ENCODE results near the gene PIWIL4.

Gene PIWIL4

GRCh38 chr11:94567181-94567670, at the start of gene PIWIL4:
Gene PIWIL4, plus strand, starts transcription at chr11:94567368. Its CDS starts 151 bp downstream, at chr11:94567519.
- in situ Hi-C loops (cut with MboI; ENCODE audit: low sequenced_read_pairs), result no loop called here

- in situ Hi-C loops (cut with MboI; ENCODE audit: low sequenced_read_pairs), result no loop called here
Observed at GRCh38 chr11:94518300-94518699, 48.9 kb upstream of the PIWIL4 start.

GRCh38 chr11:94519478-94520084, 47.6 kb upstream of the PIWIL4 start:
- in situ Hi-C loops (cut with MboI; ENCODE audit: low sequenced_read_pairs), result no loop called here

- in situ Hi-C loops (cut with MboI; ENCODE audit: low sequenced_read_pairs), result no loop called here
Observed at GRCh38 chr11:94521684-94522083, 45.5 kb upstream of the PIWIL4 start.

GRCh38 chr11:94524341-94524740, 42.8 kb upstream of the PIWIL4 start:
- in situ Hi-C loops (cut with MboI; ENCODE audit: low sequenced_read_pairs), result no loop called here

- in situ Hi-C loops (cut with MboI; ENCODE audit: low sequenced_read_pairs), result no loop called here
Observed at GRCh38 chr11:94525546-94526324, 41.4 kb upstream of the PIWIL4 start.

GRCh38 chr11:94526645-94527438, 40.3 kb upstream of the PIWIL4 start:
- in situ Hi-C loops (cut with MboI; ENCODE audit: low sequenced_read_pairs), result no loop called here

GRCh38 chr11:94528551-94528950, 38.6 kb upstream of the PIWIL4 start:
- in situ Hi-C loops (cut with MboI; ENCODE audit: low sequenced_read_pairs), result no loop called here

GRCh38 chr11:94532211-94532610, 35.0 kb upstream of the PIWIL4 start:
- in situ Hi-C loops (cut with MboI; ENCODE audit: low sequenced_read_pairs), result no loop called here

- in situ Hi-C loops (cut with MboI; ENCODE audit: low sequenced_read_pairs), result no loop called here
Observed at GRCh38 chr11:94533206-94533605, 34.0 kb upstream of the PIWIL4 start.

- in situ Hi-C loops (cut with MboI; ENCODE audit: low sequenced_read_pairs), result no loop called here
Observed at GRCh38 chr11:94533696-94534630, 33.2 kb upstream of the PIWIL4 start.

GRCh38 chr11:94536386-94536785, 30.8 kb upstream of the PIWIL4 start:
- in situ Hi-C loops (cut with MboI; ENCODE audit: low sequenced_read_pairs), result no loop called here

GRCh38 chr11:94537031-94537600, 30.1 kb upstream of the PIWIL4 start:
- in situ Hi-C loops (cut with MboI; ENCODE audit: low sequenced_read_pairs), result no loop called here

GRCh38 chr11:94539420-94539819, 27.7 kb upstream of the PIWIL4 start:
- in situ Hi-C loops (cut with MboI; ENCODE audit: low sequenced_read_pairs), result no loop called here

GRCh38 chr11:94543695-94544645, 23.2 kb upstream of the PIWIL4 start, which contains the start of gene FUT4:
Gene FUT4, plus strand, starts transcription at chr11:94543921. Its CDS starts 213 bp downstream, at chr11:94544134.
- in situ Hi-C loops (cut with MboI; ENCODE audit: low sequenced_read_pairs), result no loop called here

- in situ Hi-C loops (cut with MboI; ENCODE audit: low sequenced_read_pairs), result no loop called here
Observed at GRCh38 chr11:94544646-94545263, 22.4 kb upstream of the PIWIL4 start.

- in situ Hi-C loops (cut with MboI; ENCODE audit: low sequenced_read_pairs), result no loop called here
Observed at GRCh38 chr11:94545264-94546161, 21.7 kb upstream of the PIWIL4 start.

GRCh38 chr11:94546162-94546470, 21.1 kb upstream of the PIWIL4 start:
- in situ Hi-C loops (cut with MboI; ENCODE audit: low sequenced_read_pairs), result no loop called here
